Thymus (tissue), 11 donors: Measurements from ENCODE around the gene MAGI1. TPM values are rescaled to one million over a fixed set of nuclear protein-coding genes. Genes with fewer than 3 reads are reported as not detected.

ENCODE experiments used
- DNase-seq, 9 donors: peaks; one replicate each; pipeline ENCODE4 v3.0.0-alpha.2; 2013; ENCODE audit warnings: low spot score in 9 of 9, low read depth in 6 of 9, missing footprints in 1 of 9
- H3K27ac ChIP-seq, 2 donors: one replicate each; pipeline ENCODE4 v1.5.1; 2013; ENCODE audit warnings: control low read depth in 1 of 2, low read depth in 1 of 2, low read length in 1 of 2, mild to moderate bottlenecking in 1 of 2, moderate library complexity in 1 of 2
- H3K27me3 ChIP-seq, 2 donors: one replicate each; pipeline ENCODE4 v1.5.1; 2013; ENCODE audit warnings: low read length in 1 of 2; ENCODE audit not compliant: control insufficient read depth in 2 of 2, insufficient read depth in 1 of 2
- H3K36me3 ChIP-seq, 2 donors: one replicate each; pipeline ENCODE4 v1.5.1; 2013; ENCODE audit warnings: low read length in 1 of 2, mild to moderate bottlenecking in 1 of 2, moderate library complexity in 1 of 2; ENCODE audit not compliant: control insufficient read depth in 2 of 2, insufficient read depth in 2 of 2
- H3K4me1 ChIP-seq, 2 donors: one replicate each; pipeline ENCODE4 v1.5.1; 2013; ENCODE audit warnings: low read length in 2 of 2; ENCODE audit not compliant: control insufficient read depth in 2 of 2, insufficient read depth in 2 of 2
- H3K4me3 ChIP-seq, 2 donors: one replicate each; pipeline ENCODE4 v1.5.1; 2013; ENCODE audit warnings: low read length in 2 of 2, control low read depth in 1 of 2, mild to moderate bottlenecking in 1 of 2
- H3K9me3 ChIP-seq, 2 donors: one replicate each; pipeline ENCODE4 v1.5.1; 2013; ENCODE audit warnings: low read length in 1 of 2, mild to moderate bottlenecking in 1 of 2; ENCODE audit not compliant: control insufficient read depth in 2 of 2, insufficient read depth in 1 of 2
- WGBS: extraction: QIAGEN DNeasy Blood & Tissue Kit; methylation state at CpG from one replicate; pipeline ENCODE4 v1.1.7; 2013; 5-methylcytosine and 5-hydroxymethylcytosine counted together
- polyA plus RNA-seq: library from polyadenylated mRNA; stranded (reverse); fragments of 200-250 nt; gene quantifications from one replicate; pipeline ENCODE4 v1.2.3, GENCODE V29; 2013
- total RNA-seq: library from RNA; stranded (reverse); fragments of 120-200 nt; gene quantifications from one replicate; pipeline ENCODE4 v1.2.4, GENCODE V29; 2013
- donor health status: healthy.

Gene MAGI1
- total and polyA plus RNA-seq, 2 donors = 5.1 to 6.1 TPM

GRCh38 chr3:65472501-65472900 lies 566.2 kb downstream of the MAGI1 start:
- H3K4me1 ChIP-seq = no peaks in the 10 kb centered on the region
- H3K9me3 ChIP-seq = no peaks in the 10 kb centered on the region
- no peaks in the 10 kb centered on the region for H3K27me3 ChIP-seq
- no peak for DNase-seq
- H3K4me3 ChIP-seq = no peak overlapping the region
- H3K36me3 ChIP-seq = no peaks in the 10 kb centered on the region
- no peak overlapping the region for H3K27ac ChIP-seq
- WGBS = 84% methylated on average over 3 of the region's 3 CpGs

GRCh38 chr3:65466300-65466988 lies 572.3 kb downstream of the MAGI1 start:
- no peak overlapping the region for H3K27ac ChIP-seq
- H3K27me3 ChIP-seq = no peaks in the 10 kb centered on the region
- no peak for DNase-seq
- WGBS = 95% methylated on average over 5 of the region's 5 CpGs
- no peaks in the 10 kb centered on the region for H3K4me1 ChIP-seq
- no peaks in the 10 kb centered on the region for H3K36me3 ChIP-seq
- H3K4me3 ChIP-seq = no peak overlapping the region
- no peaks in the 10 kb centered on the region for H3K9me3 ChIP-seq

GRCh38 chr3:65449841-65450428 lies 588.8 kb downstream of the MAGI1 start:
- H3K9me3 ChIP-seq = no peaks in the 10 kb centered on the region
- DNase-seq = no peak
- H3K36me3 ChIP-seq = no peaks in the 10 kb centered on the region
- no peaks in the 10 kb centered on the region for H3K4me1 ChIP-seq
- no peak overlapping the region for H3K27ac ChIP-seq
- WGBS = 95% methylated on average over 6 of the region's 6 CpGs
- H3K4me3 ChIP-seq = no peak overlapping the region
- no peaks in the 10 kb centered on the region for H3K27me3 ChIP-seq

GRCh38 chr3:65448120-65448519 lies 590.6 kb downstream of the MAGI1 start:
- Histone ChIP-seq H3K36me3 (no peaks in the 10 kb centered on the region), H3K27ac (no peak overlapping the region), H3K27me3 (no peaks in the 10 kb centered on the region), H3K4me1 (no peaks in the 10 kb centered on the region), H3K4me3 (no peak overlapping the region), H3K9me3 (no peaks in the 10 kb centered on the region)
- DNase-seq = no peak
- WGBS = 94% methylated on average over 3 of the region's 3 CpGs

- Histone ChIP-seq H3K4me1 (no peaks in the 10 kb centered on the region), H3K36me3 (no peaks in the 10 kb centered on the region), H3K27ac (no peak overlapping the region), H3K27me3 (no peaks in the 10 kb centered on the region), H3K9me3 (no peaks in the 10 kb centered on the region), H3K4me3 (no peak overlapping the region)
- no peak for DNase-seq
- 90% methylated on average over 4 of the region's 4 CpGs for WGBS
Observed at GRCh38 chr3:65445573-65446169, 593.0 kb downstream of the MAGI1 start.

- Histone ChIP-seq H3K4me3 (no peak overlapping the region), H3K27me3 (no peaks in the 10 kb centered on the region), H3K27ac (no peak overlapping the region), H3K36me3 (no peaks in the 10 kb centered on the region), H3K9me3 (no peaks in the 10 kb centered on the region), H3K4me1 (no peaks in the 10 kb centered on the region)
- no peak for DNase-seq
- 82% methylated on average over 7 of the region's 7 CpGs for WGBS
Observed at GRCh38 chr3:65444447-65444815, 594.3 kb downstream of the MAGI1 start.

GRCh38 chr3:65443739-65444446 lies 594.8 kb downstream of the MAGI1 start:
- Histone ChIP-seq H3K27ac (no peak overlapping the region), H3K36me3 (no peaks in the 10 kb centered on the region), H3K9me3 (no peaks in the 10 kb centered on the region), H3K4me1 (no peaks in the 10 kb centered on the region), H3K27me3 (no peaks in the 10 kb centered on the region), H3K4me3 (no peak overlapping the region)
- 92% methylated on average over 4 of the region's 4 CpGs for WGBS
- no peak for DNase-seq

GRCh38 chr3:65439641-65440284 lies 599.0 kb downstream of the MAGI1 start:
- WGBS = 34% methylated on average over 6 of the region's 6 CpGs
- no peak overlapping the region for H3K27ac ChIP-seq
- DNase-seq = peak in 1 of 9 donors; percentile 3

GRCh38 chr3:65438612-65439011 lies 600.1 kb downstream of the MAGI1 start:
- H3K36me3 ChIP-seq = no peaks in the 10 kb centered on the region
- H3K4me3 ChIP-seq = no peak overlapping the region
- no peaks in the 10 kb centered on the region for H3K27me3 ChIP-seq
- H3K9me3 ChIP-seq = no peaks in the 10 kb centered on the region
- no peak overlapping the region for H3K27ac ChIP-seq
- DNase-seq = no peak
- 93% methylated on average over 1 of the region's 1 CpG for WGBS
- no peaks in the 10 kb centered on the region for H3K4me1 ChIP-seq

More at GRCh38 chr3:65439641-65440284, 599.0 kb downstream of the MAGI1 start:
- Histone ChIP-seq H3K4me3 (no peak overlapping the region), H3K4me1 (no peaks in the 10 kb centered on the region), H3K36me3 (no peaks in the 10 kb centered on the region), H3K27me3 (no peaks in the 10 kb centered on the region), H3K9me3 (no peaks in the 10 kb centered on the region)
